HL-60 (cell line): ENCODE results near the gene DERL2.

Experiments used
- DNase-seq, 2 experiments: peaks; one replicate each; pipeline ENCODE4 v3.0.0-alpha.2; 2010 to 2020; ENCODE audit warnings: low read depth in 1 of 2, low spot score in 1 of 2
- H3K27ac ChIP-seq: fragments of 250-450 bp; sonication (Bioruptor Pico); replicated peaks from 2 replicates; pipeline ENCODE4 v1.5.1; 2020; ENCODE audit warnings: mild to moderate bottlenecking, moderate library complexity
- H3K27me3 ChIP-seq: fragments of 250-450 bp; sonication (Bioruptor Pico); 2 replicates; pipeline ENCODE4 v1.5.1; 2021; ENCODE audit warnings: mild to moderate bottlenecking, moderate library complexity; ENCODE audit not compliant: insufficient read depth, poor library complexity, severe bottlenecking
- H3K4me3 ChIP-seq: replicated peaks from 2 replicates; pipeline ENCODE4 v1.5.1; 2011; ENCODE audit warnings: mild to moderate bottlenecking, control low read depth, low read length; ENCODE audit not compliant: insufficient read depth
- GABPA ChIP-seq: IDR thresholded peaks from 2 replicates; pipeline ENCODE4 v1.6.1; 2012; ENCODE audit warnings: low read depth
- POLR2AphosphoS5 ChIP-seq: IDR thresholded peaks from 2 replicates; pipeline ENCODE4 v1.6.1; 2012; ENCODE audit warnings: low read depth
- REST ChIP-seq: IDR thresholded peaks from 2 replicates; pipeline ENCODE4 v1.6.1; 2012; ENCODE audit warnings: low read depth; ENCODE audit not compliant: insufficient replicate concordance
- SPI1 ChIP-seq: IDR thresholded peaks from 2 replicates; pipeline ENCODE4 v1.6.1; 2012; ENCODE audit warnings: low read depth, mild to moderate bottlenecking, borderline replicate concordance
- long read RNA-seq: library from polyadenylated mRNA; unstranded; transcript quantifications from one replicate; pipeline ENCODE4 v2.0.0, GENCODE V29; 2020
- TF ChIP-seq, protein P1 (sequence below): IDR thresholded peaks from one replicate; pipeline ENCODE4 v1.5.1; 2011; ENCODE audit warnings: low read length, control low read depth, inconsistent platforms; ENCODE audit not compliant: insufficient read depth

DERL2 gene
- long read RNA-seq, full-length matches to known transcripts: 60 of 109 reads
- long read RNA-seq, partial matches to known transcripts: 2 of 109 reads
- long read RNA-seq, other reads (novel, unspliced or antisense): 47 of 109 reads

DNA sequence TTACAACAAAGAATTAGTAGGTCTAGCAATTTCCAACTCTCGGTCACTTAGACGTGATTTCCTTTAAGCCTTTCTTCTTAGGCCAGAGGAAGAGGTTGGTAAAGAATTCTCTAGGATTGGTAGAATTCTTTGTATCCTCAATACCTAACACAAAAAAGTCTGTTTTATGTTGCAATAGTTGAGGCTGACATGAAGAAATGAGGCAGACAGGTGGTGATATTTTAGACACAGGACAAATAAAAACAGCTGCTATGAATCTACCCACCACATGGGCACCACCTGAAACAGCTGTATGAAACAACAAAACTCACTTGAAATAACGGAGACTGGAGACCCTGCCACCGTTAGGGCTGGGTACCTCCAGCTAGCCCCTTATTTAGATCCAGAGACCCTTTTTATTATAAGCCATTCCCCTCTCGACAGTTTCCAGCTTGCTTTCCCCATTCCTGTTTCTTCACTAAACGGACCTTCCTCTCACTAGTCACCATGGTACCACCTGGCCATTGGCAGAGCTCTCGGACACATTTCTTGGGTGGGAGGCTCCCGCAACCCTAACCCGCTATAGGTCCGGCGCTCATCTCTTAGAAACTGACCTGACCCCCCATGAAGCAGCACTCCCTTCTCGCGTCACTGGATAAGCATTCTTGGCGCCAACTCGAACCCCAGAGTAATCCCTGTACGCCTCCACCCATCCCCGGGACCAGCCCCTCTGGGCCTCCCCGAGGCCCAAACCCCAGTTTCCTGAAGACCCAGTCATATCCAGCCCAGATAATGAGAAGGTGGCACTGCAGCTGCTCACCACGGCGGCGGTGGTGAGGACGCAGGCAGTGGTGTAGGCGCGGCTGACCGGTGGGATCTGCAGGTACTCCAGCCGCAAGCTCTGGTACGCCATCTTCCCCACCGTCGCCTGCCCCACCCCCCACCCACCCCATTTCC lies at the start of gene DERL2:
Gene DERL2 (minus strand): TSS at position 909 of the 936 bp plus-strand sequence. CDS start 17 bp downstream, at position 892.
- H3K4me3 ChIP-seq: peak within 1 kb of the TSS; percentile 79
- no peaks in the 10 kb centered on the region for H3K27me3 ChIP-seq
- H3K27ac ChIP-seq: peak within 1 kb of the TSS; percentile 100
- TF ChIP-seq SPI1: no peak
- TF ChIP-seq GABPA: no peak
- TF ChIP-seq, protein P1, sequence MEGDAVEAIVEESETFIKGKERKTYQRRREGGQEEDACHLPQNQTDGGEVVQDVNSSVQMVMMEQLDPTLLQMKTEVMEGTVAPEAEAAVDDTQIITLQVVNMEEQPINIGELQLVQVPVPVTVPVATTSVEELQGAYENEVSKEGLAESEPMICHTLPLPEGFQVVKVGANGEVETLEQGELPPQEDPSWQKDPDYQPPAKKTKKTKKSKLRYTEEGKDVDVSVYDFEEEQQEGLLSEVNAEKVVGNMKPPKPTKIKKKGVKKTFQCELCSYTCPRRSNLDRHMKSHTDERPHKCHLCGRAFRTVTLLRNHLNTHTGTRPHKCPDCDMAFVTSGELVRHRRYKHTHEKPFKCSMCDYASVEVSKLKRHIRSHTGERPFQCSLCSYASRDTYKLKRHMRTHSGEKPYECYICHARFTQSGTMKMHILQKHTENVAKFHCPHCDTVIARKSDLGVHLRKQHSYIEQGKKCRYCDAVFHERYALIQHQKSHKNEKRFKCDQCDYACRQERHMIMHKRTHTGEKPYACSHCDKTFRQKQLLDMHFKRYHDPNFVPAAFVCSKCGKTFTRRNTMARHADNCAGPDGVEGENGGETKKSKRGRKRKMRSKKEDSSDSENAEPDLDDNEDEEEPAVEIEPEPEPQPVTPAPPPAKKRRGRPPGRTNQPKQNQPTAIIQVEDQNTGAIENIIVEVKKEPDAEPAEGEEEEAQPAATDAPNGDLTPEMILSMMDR: no peak
- no peak for TF ChIP-seq POLR2AphosphoS5
- TF ChIP-seq REST: no peak
- no peak for DNase-seq

- TF ChIP-seq GABPA (no peak), POLR2AphosphoS5 (no peak), SPI1 (no peak), REST (no peak)
- TF ChIP-seq, protein P1: no peak
- Histone ChIP-seq H3K4me3 (no peak overlapping the region), H3K27ac (no peak overlapping the region), H3K27me3 (no peaks in the 10 kb centered on the region)
- no peak for DNase-seq
Observed at GRCh38 chr17:5535436-5535835, 49.5 kb upstream of the DERL2 start.

GRCh38 chr17:5533486-5534315 lies 47.7 kb upstream of the DERL2 start:
- TF ChIP-seq, protein P1: no peak
- TF ChIP-seq SPI1 (no peak), REST (no peak), GABPA (no peak), POLR2AphosphoS5 (no peak)
- no peak for DNase-seq
- Histone ChIP-seq H3K27me3 (no peaks in the 10 kb centered on the region), H3K27ac (no peak overlapping the region), H3K4me3 (no peak overlapping the region)
